HCT116 (cell line): ENCODE measurements around the gene HOXC6. TPM values are rescaled to one million over a fixed set of nuclear protein-coding genes. Genes with fewer than 3 reads are reported as not detected.

ENCODE experiments used
- ATAC-seq: fragments of 200-7000 bp; cut with Tn5 transposase; 2 replicates; pipeline ENCODE4 v1.9.1; 2020; ENCODE audit warnings: mild to moderate bottlenecking, moderate library complexity
- BruUV-seq: library from RNA; stranded (reverse); fragments of 400-500 nt; replicated peaks from 2 replicates; lab custom pipeline; 2021; lab: Mats Ljungman, UMichigan
- CTCF ChIA-PET: fragments of 300-600 bp; sonication (Branson Sonifier 250); formaldehyde crosslinking; loops from one replicate; lab custom pipeline; 2021; ENCODE audit warnings: antibody characterized with exemption; lab: Charles Lee
- POLR2A ChIA-PET: fragments of 300-600, 350-600 bp; sonication (Branson Sonifier 250); formaldehyde crosslinking; loops from one replicate; lab custom pipeline; 2021; ENCODE audit warnings: antibody characterized with exemption; lab: Charles Lee
- RAD21 ChIA-PET, 2 experiments: fragments of 300-600 bp; sonication (Branson Sonifier 250); formaldehyde crosslinking; loops; one replicate each; lab custom pipeline; 2023; ENCODE audit warnings: low total read pairs in 2 of 2; ENCODE audit not compliant: uncharacterized antibody in 2 of 2, unreplicated experiment in 2 of 2, low non-redundant PET in 1 of 2; lab: Charles Lee
- DNase-seq: peaks from one replicate; pipeline ENCODE4 v3.0.0-alpha.2; 2010; ENCODE audit warnings: low read depth, low spot score
- H2AFZ ChIP-seq: fragments of 200-600 bp; shearing (Covaris generic), sonication (generic); 2 replicates; pipeline ENCODE4 v1.6.1; 2017; ENCODE audit warnings: low read depth, mixed run types, mixed read lengths, antibody characterized with exemption, low read length; ENCODE audit not compliant: poor library complexity, severe bottlenecking
- H3K27ac ChIP-seq: 2 replicates; pipeline ENCODE4 v1.5.1; 2012; ENCODE audit warnings: low read depth, low read length
- H3K27me3 ChIP-seq: fragments of 200-600 bp; sonication (generic); 2 replicates; pipeline ENCODE4 v1.6.1; 2016; ENCODE audit warnings: mixed run types, low read length, mixed read lengths; ENCODE audit not compliant: insufficient read depth
- H3K36me3 ChIP-seq, 2 experiments: fragments of 200-500 bp in 1 of 2; fragments of 200-600 bp in 1 of 2; sonication (Bioruptor generic) in 1 of 2; sonication (generic) in 1 of 2; 2 replicates each; pipeline versions ENCODE4 v1.5.1 to v1.6.1; 2014 to 2016; ENCODE audit warnings: low read length in 2 of 2, inconsistent platforms in 1 of 2, mixed read lengths in 1 of 2, mixed run types in 1 of 2; ENCODE audit not compliant: insufficient read depth in 2 of 2, control insufficient read depth in 1 of 2
- H3K4me1 ChIP-seq, 2 experiments: fragments of 200-600 bp in 1 of 2; sonication (generic) in 1 of 2; 2 replicates each; pipeline versions ENCODE4 v1.5.1 to v1.6.1; 2012 to 2017; ENCODE audit warnings: low read length in 2 of 2, inconsistent platforms in 1 of 2, mild to moderate bottlenecking in 1 of 2, mixed read lengths in 1 of 2, mixed run types in 1 of 2, moderate library complexity in 1 of 2; ENCODE audit not compliant: insufficient read depth in 2 of 2, control insufficient read depth in 1 of 2
- H3K4me2 ChIP-seq: fragments of 200-600 bp; sonication (generic); 2 replicates; pipeline ENCODE4 v1.6.1; 2017; ENCODE audit warnings: mixed run types, low read length, mixed read lengths
- H3K4me3 ChIP-seq, 2 experiments: fragments of 200-600 bp in 1 of 2; sonication (generic) in 1 of 2; replicated peaks in 1 of 2; 2 replicates each; pipeline ENCODE4 v1.5.1; 2011 to 2016; ENCODE audit warnings: low read length in 2 of 2, control low read depth in 1 of 2, low read depth in 1 of 2, mild to moderate bottlenecking in 1 of 2, mixed read lengths in 1 of 2, mixed run types in 1 of 2
- H3K79me2 ChIP-seq: fragments of 200-600 bp; sonication (generic); 2 replicates; pipeline ENCODE4 v1.6.1; 2017; ENCODE audit warnings: mild to moderate bottlenecking, mixed run types, low read length, moderate library complexity, mixed read lengths; ENCODE audit not compliant: insufficient read depth
- H3K9ac ChIP-seq: fragments of 200-600 bp; sonication (generic); 2 replicates; pipeline ENCODE4 v1.6.1; 2016; ENCODE audit warnings: low read length, mixed read lengths
- H3K9me2 ChIP-seq: fragments of 200-600 bp; sonication (generic), shearing (Covaris generic); 2 replicates; pipeline ENCODE4 v1.6.1; 2017; ENCODE audit warnings: mixed run types, mild to moderate bottlenecking, moderate library complexity; ENCODE audit not compliant: insufficient read depth
- H3K9me3 ChIP-seq, 2 experiments: fragments of 200-500 bp in 1 of 2; fragments of 200-600 bp in 1 of 2; sonication (Bioruptor generic) in 1 of 2; sonication (generic) in 1 of 2; 2 replicates each; pipeline ENCODE4 v1.6.1; 2014 to 2017; ENCODE audit warnings: low read length in 2 of 2, mixed read lengths in 2 of 2, inconsistent platforms in 1 of 2, low read depth in 1 of 2, mild to moderate bottlenecking in 1 of 2, mixed run types in 1 of 2, moderate library complexity in 1 of 2; ENCODE audit not compliant: control insufficient read depth in 1 of 2, insufficient read depth in 1 of 2
- H4K20me1 ChIP-seq: fragments of 200-600 bp; sonication (generic), shearing (Covaris generic); 2 replicates; pipeline ENCODE4 v1.6.1; 2017; ENCODE audit warnings: mixed run types, mild to moderate bottlenecking, moderate library complexity; ENCODE audit not compliant: insufficient read depth
- ATF3 ChIP-seq: IDR thresholded peaks from 2 replicates; pipeline ENCODE4 v1.6.1; 2012
- CBX3 ChIP-seq: IDR thresholded peaks from 2 replicates; pipeline ENCODE4 v1.6.1; 2012; ENCODE audit warnings: low read depth
- CEBPB ChIP-seq: IDR thresholded peaks from 2 replicates; pipeline ENCODE4 v1.6.1; 2012; ENCODE audit warnings: low read depth
- CTCF ChIP-seq, 3 experiments: fragments of 200-600 bp in 1 of 3; sonication (generic) in 1 of 3; IDR thresholded peaks in 2 of 3; conservative IDR thresholded peaks in 1 of 3; 2 replicates each; pipeline ENCODE4 v1.5.1; 2012 to 2017; ENCODE audit warnings: low read depth in 2 of 3, low read length in 2 of 3, antibody characterized with exemption in 1 of 3, borderline replicate concordance in 1 of 3, control low read depth in 1 of 3, mild to moderate bottlenecking in 1 of 3, mixed read lengths in 1 of 3, mixed run types in 1 of 3, moderate library complexity in 1 of 3; ENCODE audit not compliant: insufficient read depth in 1 of 3
- EGR1 ChIP-seq: IDR thresholded peaks from 2 replicates; pipeline ENCODE4 v1.6.1; 2012; ENCODE audit warnings: low read depth
- EZH2phosphoT487 ChIP-seq: fragments of 200-600 bp; IDR thresholded peaks from 2 replicates; pipeline ENCODE4 v1.6.1; 2018; ENCODE audit warnings: antibody characterized with exemption, borderline replicate concordance
- MAX ChIP-seq: IDR thresholded peaks from 2 replicates; pipeline ENCODE4 v1.6.1; 2012
- POLR2A ChIP-seq: IDR thresholded peaks from 2 replicates; pipeline ENCODE4 v1.7.0; 2011; ENCODE audit warnings: borderline replicate concordance; ENCODE audit not compliant: insufficient read depth, insufficient read length; ENCODE audit errors: extremely low read depth
- RAD21 ChIP-seq: IDR thresholded peaks from 2 replicates; pipeline ENCODE4 v1.6.1; 2012; ENCODE audit warnings: low read depth, mild to moderate bottlenecking
- SIN3A ChIP-seq: IDR thresholded peaks from 2 replicates; pipeline ENCODE4 v1.6.1; 2012; ENCODE audit warnings: low read depth
- SP1 ChIP-seq: IDR thresholded peaks from 2 replicates; pipeline ENCODE4 v1.6.1; 2012; ENCODE audit warnings: low read depth
- TCF7L2 ChIP-seq: IDR thresholded peaks from 2 replicates; pipeline ENCODE4 v1.7.0; 2011; ENCODE audit warnings: borderline replicate concordance, inconsistent platforms; ENCODE audit not compliant: insufficient read depth, insufficient read length; ENCODE audit errors: extremely low read depth
- YY1 ChIP-seq: IDR thresholded peaks from 2 replicates; pipeline ENCODE4 v1.6.1; 2011; ENCODE audit warnings: low read length, low read depth, moderate library complexity, mild to moderate bottlenecking; ENCODE audit not compliant: insufficient replicate concordance; ENCODE audit errors: extremely low read depth
- intact Hi-C: fragments of 100-400 bp; cut with micrococcal nuclease; formaldehyde crosslinking; loops from 2 replicates; pipeline ENCODE4 v1.10.0; 2022
- total RNA-seq: library from RNA; stranded (reverse); gene quantifications from one replicate; pipeline ENCODE4 v1.2.1, GENCODE V29; 2021; ENCODE audit not compliant: unreplicated experiment

The HOXC6 gene
- total RNA-seq, 1 experiment from 2014 or later, result 3.1 TPM

GRCh38 chr12:54054742-54055194, 26.5 kb downstream of the HOXC6 start:
- Histone ChIP-seq H3K4me3 (no peak overlapping the region), H4K20me1 (no peaks in the 10 kb centered on the region), H3K27ac (no peak overlapping the region), H3K27me3 (peaks cover 1% of the 10 kb centered on the region; the same call in 1 of the 2 replicates), H3K4me1 (no peaks in the 10 kb centered on the region), H3K4me2 (no peak overlapping the region), H2AFZ (no peak overlapping the region), H3K9me3 (no peaks in the 10 kb centered on the region), H3K79me2 (no peaks in the 10 kb centered on the region), H3K9ac (no peak overlapping the region), H3K9me2 (no peaks in the 10 kb centered on the region), H3K36me3 (no peaks in the 10 kb centered on the region)
- ChIA-PET POLR2A (interaction anchor here (0.9 kb wide), 1 partner anchor 38 kb away, joined by 3 read pairs; no protein-coding TSS in a partner anchor), RAD21 (interaction anchor here in 1 of 2 experiments (0.6 kb wide), 1 partner anchor 298 kb away, joined by 8 read pairs; no protein-coding TSS in a partner anchor), CTCF (interaction anchor here (1.0 kb wide), 1 partner anchor 22 kb away, joined by 6 read pairs; no protein-coding TSS in a partner anchor)
- intact Hi-C loops, result no loop called here
- no peak for TF ChIP-seq CTCF (IDR thresholded peaks at IDR 0.05 in 2 of 3, conservative IDR thresholded peaks at IDR 0.05 in 1 of 3; ENCODE audit: borderline replicate concordance in 1 of 3, insufficient read depth in 1 of 3, low read depth in 2 of 3, low read length in 2 of 3)
- TF ChIP-seq ATF3, result no peak
- no peak for TF ChIP-seq SIN3A
- no peak for TF ChIP-seq MAX
- TF ChIP-seq CBX3, result no peak
- TF ChIP-seq EZH2phosphoT487, result no peak
- TF ChIP-seq RAD21, result no peak
- no peak for TF ChIP-seq EGR1
- no peak for TF ChIP-seq POLR2A
- TF ChIP-seq CEBPB, result no peak
- no peak for TF ChIP-seq YY1
- TF ChIP-seq SP1, result no peak
- TF ChIP-seq TCF7L2, result no peak
- ATAC-seq, result no peak
- DNase-seq, result no peak
- no TSS peak for BruUV-seq
